SK-N-SH (cell line): ENCODE results near the gene DCD. TPM values are rescaled to one million over a fixed set of nuclear protein-coding genes. Genes with fewer than 3 reads are reported as not detected.

Source experiments
- CTCF ChIA-PET: fragments of 300-600, 350-600 bp; formaldehyde crosslinking; extraction: SDS; loops from one replicate; lab custom pipeline; 2021; lab: Yijun Ruan, JAX
- POLR2A ChIA-PET: fragments of 350-600 bp; sonication (Branson Sonifier 250); formaldehyde crosslinking; extraction: SDS; loops from one replicate; lab custom pipeline; 2020; ENCODE audit warnings: antibody characterized with exemption, inconsistent platforms; lab: Yijun Ruan, JAX
- DNase-seq: peaks from one replicate; pipeline ENCODE4 v3.0.0; 2012
- H2AFZ ChIP-seq: fragments of 200-600 bp; sonication (generic); 2 replicates; pipeline ENCODE4 v1.8.1; 2016; ENCODE audit warnings: antibody characterized with exemption, mild to moderate bottlenecking, low read depth
- H3F3A ChIP-seq: fragments of 200-600 bp; sonication (generic); replicated peaks from 2 replicates; pipeline ENCODE3; 2016; ENCODE audit warnings: antibody characterized with exemption, mild to moderate bottlenecking; ENCODE audit not compliant: insufficient read depth
- H3K27ac ChIP-seq, 2 experiments: fragments of 200-500 bp in 1 of 2; fragments of 200-600 bp in 1 of 2; sonication (Bioruptor generic) in 1 of 2; sonication (generic), shearing (Covaris generic) in 1 of 2; 2 replicates each; pipeline versions ENCODE4 v1.5.1 to v1.6.1; 2014 to 2016; ENCODE audit warnings: low read depth in 2 of 2, inconsistent platforms in 1 of 2, low read length in 1 of 2, mild to moderate bottlenecking in 1 of 2, mixed read lengths in 1 of 2
- H3K27me3 ChIP-seq: fragments of 200-600 bp; sonication (generic), shearing (Covaris generic); 2 replicates; pipeline ENCODE4 v1.6.1; 2016; ENCODE audit warnings: mixed run types; ENCODE audit not compliant: insufficient read depth
- H3K36me3 ChIP-seq, 2 experiments: fragments of 200-500 bp in 1 of 2; fragments of 200-600 bp in 1 of 2; sonication (Bioruptor generic) in 1 of 2; sonication (generic) in 1 of 2; replicated peaks in 1 of 2; 2 replicates each; pipeline versions ENCODE3 to v1.5.1; 2014 to 2016; ENCODE audit warnings: low read length in 1 of 2, mild to moderate bottlenecking in 1 of 2; ENCODE audit not compliant: insufficient read depth in 2 of 2, control insufficient read depth in 1 of 2
- H3K4me1 ChIP-seq, 2 experiments: fragments of 200-500 bp in 1 of 2; fragments of 200-600 bp in 1 of 2; sonication (Bioruptor generic) in 1 of 2; sonication (generic), shearing (Covaris generic) in 1 of 2; 2 replicates each; pipeline versions ENCODE4 v1.5.1 to v1.6.1; 2014 to 2016; ENCODE audit warnings: low read depth in 1 of 2, low read length in 1 of 2, mixed run types in 1 of 2; ENCODE audit not compliant: insufficient read depth in 2 of 2, control insufficient read depth in 1 of 2
- H3K4me2 ChIP-seq: fragments of 200-600 bp; sonication (generic), shearing (Covaris generic); 2 replicates; pipeline ENCODE4 v1.6.1; 2017; ENCODE audit warnings: mixed run types
- H3K4me3 ChIP-seq, 2 experiments: fragments of 200-500 bp in 1 of 2; fragments of 200-600 bp in 1 of 2; sonication (Bioruptor generic) in 1 of 2; sonication (generic), shearing (Covaris generic) in 1 of 2; 2 replicates each; pipeline versions ENCODE4 v1.5.1 to v1.8.1; 2014 to 2016; ENCODE audit warnings: low read depth in 2 of 2, inconsistent platforms in 1 of 2, low read length in 1 of 2, mild to moderate bottlenecking in 1 of 2, mixed read lengths in 1 of 2, moderate library complexity in 1 of 2
- H3K79me2 ChIP-seq: fragments of 200-600 bp; sonication (generic); 2 replicates; pipeline ENCODE4 v1.8.1; 2017; ENCODE audit warnings: mild to moderate bottlenecking; ENCODE audit not compliant: insufficient read depth
- H3K9ac ChIP-seq: fragments of 200-600 bp; sonication (generic); 2 replicates; pipeline ENCODE4 v1.6.1; 2017; ENCODE audit warnings: mixed run types
- H3K9me2 ChIP-seq: fragments of 200-600 bp; sonication (generic); 2 replicates; pipeline ENCODE4 v1.6.1; 2017; ENCODE audit warnings: mixed run types
- H3K9me3 ChIP-seq: fragments of 200-600 bp; sonication (generic); 2 replicates; pipeline ENCODE4 v1.6.1; 2017; ENCODE audit warnings: mixed run types, mild to moderate bottlenecking, moderate library complexity
- H4K20me1 ChIP-seq: fragments of 200-600 bp; sonication (generic); 2 replicates; pipeline ENCODE4 v1.6.1; 2017; ENCODE audit warnings: mild to moderate bottlenecking, mixed run types; ENCODE audit not compliant: insufficient read depth
- EZH2phosphoT487 ChIP-seq: fragments of 200-600 bp; sonication (generic); IDR thresholded peaks from 2 replicates; pipeline ENCODE4 v1.6.1; 2017; ENCODE audit warnings: low read depth, mixed run types, mild to moderate bottlenecking, antibody characterized with exemption, moderate library complexity, borderline replicate concordance
- FOSL2 ChIP-seq: IDR thresholded peaks from 2 replicates; pipeline ENCODE4 v1.4.0; 2012; ENCODE audit warnings: low read depth, mild to moderate bottlenecking, moderate library complexity, borderline replicate concordance
- FOXJ3 ChIP-seq: sonication (generic); formaldehyde crosslinking; IDR thresholded peaks from 2 replicates; pipeline ENCODE4 v1.5.1; 2020; ENCODE audit warnings: mild to moderate bottlenecking, missing genetic modification reagents
- FOXM1 ChIP-seq: IDR thresholded peaks from 2 replicates; pipeline ENCODE4 v1.4.0; 2012; ENCODE audit warnings: low read depth, mild to moderate bottlenecking
- GABPA ChIP-seq: IDR thresholded peaks from 2 replicates; pipeline ENCODE4 v1.4.0; 2012; ENCODE audit warnings: low read depth, mild to moderate bottlenecking
- JUND ChIP-seq: IDR thresholded peaks from 2 replicates; pipeline ENCODE4 v1.4.0; 2012
- MXI1 ChIP-seq: IDR thresholded peaks from 2 replicates; pipeline ENCODE4 v1.6.1; 2012; ENCODE audit warnings: mild to moderate bottlenecking, low read depth, low read length, improper control_type of control experiment
- NFIC ChIP-seq: IDR thresholded peaks from 2 replicates; pipeline ENCODE4 v1.4.0; 2012; ENCODE audit warnings: borderline replicate concordance
- NRF1 ChIP-seq: IDR thresholded peaks from 2 replicates; pipeline ENCODE4 v1.6.1; 2012; ENCODE audit warnings: low read depth, mild to moderate bottlenecking, low read length
- RAD21 ChIP-seq: IDR thresholded peaks from 2 replicates; pipeline ENCODE4 v1.6.1; 2012; ENCODE audit warnings: mild to moderate bottlenecking, low read length
- TAF1 ChIP-seq: IDR thresholded peaks from 2 replicates; pipeline ENCODE4 v1.6.1; 2012; ENCODE audit warnings: low read depth, mild to moderate bottlenecking, low read length, moderate library complexity, borderline replicate concordance
- TEAD4 ChIP-seq: IDR thresholded peaks from 2 replicates; pipeline ENCODE4 v1.4.0; 2012; ENCODE audit warnings: mild to moderate bottlenecking, borderline replicate concordance; ENCODE audit not compliant: insufficient read depth
- YY1 ChIP-seq: IDR thresholded peaks from 2 replicates; pipeline ENCODE4 v1.4.0; 2012; ENCODE audit warnings: low read depth, mild to moderate bottlenecking
- WGBS: methylation state at CpG from one replicate; pipeline ENCODE4 v1.1.6; 2017; ENCODE audit warnings: low lambda C conversion rate; 5-methylcytosine and 5-hydroxymethylcytosine counted together
- polyA plus RNA-seq, 3 experiments: library from polyadenylated mRNA; depleted of rRNA; stranded (reverse); fragments of >200 nt; gene quantifications; 2 replicates each; pipeline ENCODE4 v1.2.3, GENCODE V29; 2012
- TF ChIP-seq, protein P1 (sequence below): IDR thresholded peaks from 2 replicates; pipeline ENCODE4 v1.4.0; 2012; ENCODE audit warnings: low read depth, borderline replicate concordance
- TF ChIP-seq, protein P2 (sequence below): IDR thresholded peaks from 2 replicates; pipeline ENCODE4 v1.4.0; 2012; ENCODE audit warnings: low read depth, borderline replicate concordance
- TF ChIP-seq, protein P3 (sequence below): IDR thresholded peaks from 2 replicates; pipeline ENCODE4 v1.6.1; 2012; ENCODE audit warnings: mild to moderate bottlenecking, low read depth, low read length, moderate library complexity
- TF ChIP-seq, protein P4 (sequence below): fragments of 150-350 bp; IDR thresholded peaks from 2 replicates; pipeline ENCODE4 v1.6.1; 2017; ENCODE audit warnings: antibody characterized with exemption, low read length, low read depth, borderline replicate concordance

The DCD gene
- polyA plus RNA-seq, 1 of the 3 experiments (the other 2 are of a cell fraction): not detected

DNA sequence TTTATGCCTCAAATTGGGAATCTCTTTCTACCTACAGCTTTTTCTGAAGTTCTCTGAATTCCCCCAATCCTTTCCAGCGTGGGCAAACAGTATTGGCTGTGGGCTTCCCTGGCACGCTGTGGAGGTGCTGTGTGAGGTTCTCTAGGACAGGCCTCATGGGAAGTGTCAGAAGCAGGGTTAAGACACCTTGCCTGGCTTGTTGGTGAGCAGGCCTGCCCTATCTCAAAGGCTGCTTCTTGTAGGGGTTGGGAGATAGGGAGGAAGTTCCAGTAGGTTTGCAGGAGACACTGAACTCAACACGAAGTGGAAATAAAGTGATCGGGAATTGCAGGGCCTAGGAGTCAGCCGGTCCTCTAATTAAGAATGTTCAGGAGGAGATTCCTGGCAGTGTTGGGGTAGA is 30.0 kb upstream of the DCD start (continued):
- TF ChIP-seq, protein P1, sequence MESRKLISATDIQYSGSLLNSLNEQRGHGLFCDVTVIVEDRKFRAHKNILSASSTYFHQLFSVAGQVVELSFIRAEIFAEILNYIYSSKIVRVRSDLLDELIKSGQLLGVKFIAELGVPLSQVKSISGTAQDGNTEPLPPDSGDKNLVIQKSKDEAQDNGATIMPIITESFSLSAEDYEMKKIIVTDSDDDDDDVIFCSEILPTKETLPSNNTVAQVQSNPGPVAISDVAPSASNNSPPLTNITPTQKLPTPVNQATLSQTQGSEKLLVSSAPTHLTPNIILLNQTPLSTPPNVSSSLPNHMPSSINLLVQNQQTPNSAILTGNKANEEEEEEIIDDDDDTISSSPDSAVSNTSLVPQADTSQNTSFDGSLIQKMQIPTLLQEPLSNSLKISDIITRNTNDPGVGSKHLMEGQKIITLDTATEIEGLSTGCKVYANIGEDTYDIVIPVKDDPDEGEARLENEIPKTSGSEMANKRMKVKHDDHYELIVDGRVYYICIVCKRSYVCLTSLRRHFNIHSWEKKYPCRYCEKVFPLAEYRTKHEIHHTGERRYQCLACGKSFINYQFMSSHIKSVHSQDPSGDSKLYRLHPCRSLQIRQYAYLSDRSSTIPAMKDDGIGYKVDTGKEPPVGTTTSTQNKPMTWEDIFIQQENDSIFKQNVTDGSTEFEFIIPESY: no peak

DNA sequence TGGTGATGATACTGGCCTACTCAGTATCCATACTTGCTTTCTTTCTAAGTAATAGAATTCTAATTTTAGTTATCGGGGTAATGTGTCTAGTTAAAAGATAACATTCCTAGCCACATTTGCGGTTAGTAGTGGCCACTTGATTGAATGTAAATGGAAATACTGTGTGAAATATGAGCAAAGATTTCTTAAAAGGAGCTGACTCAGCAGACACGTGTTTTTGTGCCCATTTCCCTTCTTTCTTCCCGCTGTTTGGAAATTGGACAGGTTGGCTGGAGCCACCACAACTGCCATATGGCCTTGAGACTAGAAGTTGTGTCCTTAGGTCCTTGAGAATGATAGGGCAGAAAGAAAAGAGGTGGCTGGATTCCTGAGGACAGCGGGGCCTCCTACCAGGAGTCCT is 19.8 kb upstream of the DCD start:
- no peak overlapping the region for H3K27ac ChIP-seq
- no peaks in the 10 kb centered on the region for H3K9me3 ChIP-seq
- no peaks in the 10 kb centered on the region for H3K4me1 ChIP-seq
- H2AFZ ChIP-seq: no peak overlapping the region
- H3F3A ChIP-seq: no peaks in the 10 kb centered on the region
- H3K4me2 ChIP-seq: no peak overlapping the region
- ChIA-PET POLR2A (no interaction called here), CTCF (no interaction called here)
- no peaks in the 10 kb centered on the region for H4K20me1 ChIP-seq
- no peaks in the 10 kb centered on the region for H3K79me2 ChIP-seq
- WGBS: 17% methylated on average over 5 of the region's 5 CpGs
- H3K9me2 ChIP-seq: no peaks in the 10 kb centered on the region
- H3K9ac ChIP-seq: no peak overlapping the region
- peaks cover 9% of the 10 kb centered on the region; the same call in 1 of the 2 replicates for H3K27me3 ChIP-seq
- H3K4me3 ChIP-seq: no peak overlapping the region
- TF ChIP-seq, protein P2, sequence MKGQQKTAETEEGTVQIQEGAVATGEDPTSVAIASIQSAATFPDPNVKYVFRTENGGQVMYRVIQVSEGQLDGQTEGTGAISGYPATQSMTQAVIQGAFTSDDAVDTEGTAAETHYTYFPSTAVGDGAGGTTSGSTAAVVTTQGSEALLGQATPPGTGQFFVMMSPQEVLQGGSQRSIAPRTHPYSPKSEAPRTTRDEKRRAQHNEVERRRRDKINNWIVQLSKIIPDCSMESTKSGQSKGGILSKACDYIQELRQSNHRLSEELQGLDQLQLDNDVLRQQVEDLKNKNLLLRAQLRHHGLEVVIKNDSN: no peak
- no peak for TF ChIP-seq MXI1
- TF ChIP-seq FOXM1: no peak
- TF ChIP-seq FOSL2: no peak
- no peak for TF ChIP-seq GABPA
- no peak for TF ChIP-seq RAD21
- no peak for TF ChIP-seq FOXJ3 (CRISPR knock-in tag)
- TF ChIP-seq TEAD4: no peak
- TF ChIP-seq NFIC: no peak
- TF ChIP-seq TAF1: no peak
- TF ChIP-seq EZH2phosphoT487: no peak
- TF ChIP-seq JUND: no peak
- TF ChIP-seq, protein P3, sequence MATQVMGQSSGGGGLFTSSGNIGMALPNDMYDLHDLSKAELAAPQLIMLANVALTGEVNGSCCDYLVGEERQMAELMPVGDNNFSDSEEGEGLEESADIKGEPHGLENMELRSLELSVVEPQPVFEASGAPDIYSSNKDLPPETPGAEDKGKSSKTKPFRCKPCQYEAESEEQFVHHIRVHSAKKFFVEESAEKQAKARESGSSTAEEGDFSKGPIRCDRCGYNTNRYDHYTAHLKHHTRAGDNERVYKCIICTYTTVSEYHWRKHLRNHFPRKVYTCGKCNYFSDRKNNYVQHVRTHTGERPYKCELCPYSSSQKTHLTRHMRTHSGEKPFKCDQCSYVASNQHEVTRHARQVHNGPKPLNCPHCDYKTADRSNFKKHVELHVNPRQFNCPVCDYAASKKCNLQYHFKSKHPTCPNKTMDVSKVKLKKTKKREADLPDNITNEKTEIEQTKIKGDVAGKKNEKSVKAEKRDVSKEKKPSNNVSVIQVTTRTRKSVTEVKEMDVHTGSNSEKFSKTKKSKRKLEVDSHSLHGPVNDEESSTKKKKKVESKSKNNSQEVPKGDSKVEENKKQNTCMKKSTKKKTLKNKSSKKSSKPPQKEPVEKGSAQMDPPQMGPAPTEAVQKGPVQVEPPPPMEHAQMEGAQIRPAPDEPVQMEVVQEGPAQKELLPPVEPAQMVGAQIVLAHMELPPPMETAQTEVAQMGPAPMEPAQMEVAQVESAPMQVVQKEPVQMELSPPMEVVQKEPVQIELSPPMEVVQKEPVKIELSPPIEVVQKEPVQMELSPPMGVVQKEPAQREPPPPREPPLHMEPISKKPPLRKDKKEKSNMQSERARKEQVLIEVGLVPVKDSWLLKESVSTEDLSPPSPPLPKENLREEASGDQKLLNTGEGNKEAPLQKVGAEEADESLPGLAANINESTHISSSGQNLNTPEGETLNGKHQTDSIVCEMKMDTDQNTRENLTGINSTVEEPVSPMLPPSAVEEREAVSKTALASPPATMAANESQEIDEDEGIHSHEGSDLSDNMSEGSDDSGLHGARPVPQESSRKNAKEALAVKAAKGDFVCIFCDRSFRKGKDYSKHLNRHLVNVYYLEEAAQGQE: no peak
- TF ChIP-seq, protein P4, sequence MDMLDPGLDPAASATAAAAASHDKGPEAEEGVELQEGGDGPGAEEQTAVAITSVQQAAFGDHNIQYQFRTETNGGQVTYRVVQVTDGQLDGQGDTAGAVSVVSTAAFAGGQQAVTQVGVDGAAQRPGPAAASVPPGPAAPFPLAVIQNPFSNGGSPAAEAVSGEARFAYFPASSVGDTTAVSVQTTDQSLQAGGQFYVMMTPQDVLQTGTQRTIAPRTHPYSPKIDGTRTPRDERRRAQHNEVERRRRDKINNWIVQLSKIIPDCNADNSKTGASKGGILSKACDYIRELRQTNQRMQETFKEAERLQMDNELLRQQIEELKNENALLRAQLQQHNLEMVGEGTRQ: no peak
- TF ChIP-seq YY1: no peak
- no peak for TF ChIP-seq NRF1
- no peak for DNase-seq
- no peaks in the 10 kb centered on the region for H3K36me3 ChIP-seq
